Right renal pelvis (tissue), 4 donors: Measurements from ENCODE around the gene MIEN1. TPM values are rescaled to one million over a fixed set of nuclear protein-coding genes. Genes with fewer than 3 reads are reported as not detected.
"Not testable (repeated sequence)": the region's sequence is repeated elsewhere in the genome, so short reads cannot be mapped to it uniquely, and the experiment has no call there.

ENCODE experiments used
- DNase-seq, 4 donors: peaks; one replicate each; pipeline ENCODE4 v3.0.0-alpha.2; 2013; ENCODE audit warnings: low read depth in 4 of 4, low spot score in 3 of 4, missing footprints in 1 of 4
- polyA plus RNA-seq, 4 donors: library from polyadenylated mRNA; unstranded; fragments of 120-200 nt; gene quantifications; one replicate each; pipeline ENCODE4 v1.2.1, GENCODE V29; 2013; ENCODE audit not compliant: insufficient read length in 4 of 4

MIEN1 gene
- polyA plus RNA-seq, 4 donors = 36.4 to 41.1 (median 39.1) TPM

DNA sequence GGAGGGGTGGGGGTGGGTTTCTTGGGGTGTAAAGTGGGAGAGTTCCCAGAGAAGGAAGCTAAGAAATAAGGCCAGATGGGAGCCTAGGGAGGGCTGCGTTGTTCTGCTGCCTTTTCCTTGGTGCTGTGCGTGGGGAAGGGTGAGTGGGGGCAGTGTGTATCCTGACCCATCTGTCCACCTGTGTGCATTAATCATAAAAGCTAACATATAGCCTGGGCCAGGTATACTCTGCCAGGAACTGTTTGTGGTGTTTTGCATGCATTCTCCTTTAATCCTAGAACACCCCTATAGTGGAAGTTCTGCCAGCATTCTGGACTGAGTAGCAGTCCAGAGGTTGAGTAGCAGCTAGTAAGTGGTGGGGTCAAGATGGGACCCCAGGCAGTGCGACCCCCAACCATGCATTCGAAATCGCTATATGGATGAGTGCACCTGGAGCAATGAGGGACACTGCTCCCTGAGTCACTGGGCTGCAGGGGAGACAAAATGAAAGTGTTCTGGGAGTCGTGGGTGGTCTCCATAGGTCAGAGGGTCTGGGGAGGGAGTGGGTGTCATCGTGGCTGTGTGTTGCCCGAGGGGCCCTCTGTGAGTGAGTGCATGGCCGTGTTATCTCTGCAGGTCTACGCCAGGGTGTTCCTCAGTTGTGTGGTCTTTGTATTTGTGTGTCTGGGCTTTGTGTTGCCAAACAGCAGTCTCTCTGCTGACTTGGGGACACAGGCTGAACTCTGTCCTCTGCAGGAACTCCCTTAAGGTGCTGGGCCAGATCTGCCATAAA is 29.1 kb downstream of the MIEN1 start:
- no peak for DNase-seq

- DNase-seq = no peak
Measured at GRCh38 chr17:39700148-39700987, 30.0 kb downstream of the MIEN1 start.

DNA sequence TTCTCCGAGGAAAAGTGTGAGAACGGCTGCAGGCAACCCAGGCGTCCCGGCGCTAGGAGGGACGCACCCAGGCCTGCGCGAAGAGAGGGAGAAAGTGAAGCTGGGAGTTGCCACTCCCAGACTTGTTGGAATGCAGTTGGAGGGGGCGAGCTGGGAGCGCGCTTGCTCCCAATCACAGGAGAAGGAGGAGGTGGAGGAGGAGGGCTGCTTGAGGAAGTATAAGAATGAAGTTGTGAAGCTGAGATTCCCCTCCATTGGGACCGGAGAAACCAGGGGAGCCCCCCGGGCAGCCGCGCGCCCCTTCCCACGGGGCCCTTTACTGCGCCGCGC is 30.5 kb downstream of the MIEN1 start, which contains the start of gene ERBB2:
TSS of gene ERBB2 (plus strand) at position 247 of the 330 bp plus-strand sequence. CDS start 175 bp downstream, outside the sequence.
- DNase-seq = peak in 2 of 4 donors; percentile 79 to 81

GRCh38 chr17:39699157-39699817 is 31.0 kb downstream of the MIEN1 start:
- not testable (repeated sequence) for DNase-seq

DNA sequence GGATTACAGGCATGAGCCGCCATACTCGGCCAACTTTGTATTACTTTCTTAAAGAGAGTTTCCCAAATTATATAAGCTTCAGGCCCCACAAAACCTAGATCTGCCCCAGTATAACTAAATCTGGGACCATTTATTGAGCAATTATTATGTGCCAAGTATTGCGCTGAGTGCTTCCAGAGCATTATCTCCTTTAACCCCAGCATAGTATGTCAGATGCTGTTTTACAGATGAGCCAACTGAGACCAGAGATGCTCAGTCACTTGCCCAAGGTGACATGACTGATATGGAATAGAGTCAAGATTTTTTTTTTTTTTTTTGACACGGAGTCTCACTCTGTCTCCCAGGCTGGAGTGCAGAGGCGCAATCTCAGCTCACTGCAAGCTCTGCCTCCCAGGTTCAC is 32.4 kb downstream of the MIEN1 start:
- DNase-seq = no peak

DNA sequence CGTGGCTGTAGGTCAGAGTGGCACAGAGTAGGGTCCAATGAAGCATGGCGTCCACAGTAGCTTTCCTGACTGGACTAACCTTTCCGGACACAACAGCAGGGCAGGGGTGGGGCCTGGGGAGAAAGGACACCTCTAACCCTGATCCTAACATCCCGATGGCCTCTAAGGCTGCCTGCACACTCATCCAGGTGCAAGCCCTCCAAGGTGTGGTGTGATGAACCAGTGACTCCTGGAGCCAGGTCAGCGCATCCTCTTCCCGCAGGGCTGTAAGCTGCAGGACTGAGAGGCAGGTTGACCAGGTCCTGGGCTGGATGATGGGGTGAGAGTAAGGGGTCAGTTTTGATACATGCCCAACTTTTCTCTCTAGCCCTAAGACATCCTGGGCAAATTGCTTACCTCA is 33.6 kb downstream of the MIEN1 start:
- DNase-seq = no peak

DNA sequence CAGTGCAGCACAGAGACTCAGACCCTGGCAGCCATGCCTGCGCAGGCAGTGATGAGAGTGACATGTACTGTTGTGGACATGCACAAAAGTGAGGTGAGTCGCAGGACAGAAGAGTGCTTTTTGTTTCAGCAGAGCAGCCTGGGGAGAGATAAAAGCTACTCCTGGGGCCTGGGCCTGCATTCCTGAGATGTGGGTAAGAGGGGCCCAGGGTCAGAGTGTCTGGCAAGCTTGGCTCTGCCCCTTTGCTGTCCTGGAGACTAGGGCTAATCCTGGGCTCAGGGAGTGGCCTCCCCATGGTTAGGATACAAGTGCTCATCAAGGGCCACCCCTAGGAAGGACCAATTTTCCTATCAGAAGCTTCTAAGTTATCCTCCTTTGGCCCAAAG is 35.2 kb downstream of the MIEN1 start:
- DNase-seq = no peak

- DNase-seq = no peak
Measured at GRCh38 chr17:39694593-39694992, 35.7 kb downstream of the MIEN1 start.

- DNase-seq = no peak
Measured at GRCh38 chr17:39688945-39689344, 41.4 kb downstream of the MIEN1 start.

DNA sequence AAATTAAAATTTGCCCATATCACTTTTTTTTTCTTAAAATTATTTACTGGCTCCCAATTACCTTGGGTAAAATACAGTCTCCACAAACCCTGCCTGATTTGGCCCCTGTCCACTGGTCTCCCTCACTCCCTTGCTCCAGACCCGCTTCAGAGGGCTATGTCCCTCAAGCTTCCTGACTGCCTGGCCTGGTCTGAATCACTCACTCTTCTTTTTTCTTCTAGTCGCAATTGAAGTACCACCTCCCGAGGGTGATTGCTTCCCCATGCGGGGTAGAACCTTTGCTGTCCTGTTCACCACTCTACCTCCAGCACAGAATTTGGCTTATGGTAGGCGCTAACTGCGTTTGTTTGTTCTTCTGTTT is 41.9 kb downstream of the MIEN1 start:
- DNase-seq = no peak

DNA sequence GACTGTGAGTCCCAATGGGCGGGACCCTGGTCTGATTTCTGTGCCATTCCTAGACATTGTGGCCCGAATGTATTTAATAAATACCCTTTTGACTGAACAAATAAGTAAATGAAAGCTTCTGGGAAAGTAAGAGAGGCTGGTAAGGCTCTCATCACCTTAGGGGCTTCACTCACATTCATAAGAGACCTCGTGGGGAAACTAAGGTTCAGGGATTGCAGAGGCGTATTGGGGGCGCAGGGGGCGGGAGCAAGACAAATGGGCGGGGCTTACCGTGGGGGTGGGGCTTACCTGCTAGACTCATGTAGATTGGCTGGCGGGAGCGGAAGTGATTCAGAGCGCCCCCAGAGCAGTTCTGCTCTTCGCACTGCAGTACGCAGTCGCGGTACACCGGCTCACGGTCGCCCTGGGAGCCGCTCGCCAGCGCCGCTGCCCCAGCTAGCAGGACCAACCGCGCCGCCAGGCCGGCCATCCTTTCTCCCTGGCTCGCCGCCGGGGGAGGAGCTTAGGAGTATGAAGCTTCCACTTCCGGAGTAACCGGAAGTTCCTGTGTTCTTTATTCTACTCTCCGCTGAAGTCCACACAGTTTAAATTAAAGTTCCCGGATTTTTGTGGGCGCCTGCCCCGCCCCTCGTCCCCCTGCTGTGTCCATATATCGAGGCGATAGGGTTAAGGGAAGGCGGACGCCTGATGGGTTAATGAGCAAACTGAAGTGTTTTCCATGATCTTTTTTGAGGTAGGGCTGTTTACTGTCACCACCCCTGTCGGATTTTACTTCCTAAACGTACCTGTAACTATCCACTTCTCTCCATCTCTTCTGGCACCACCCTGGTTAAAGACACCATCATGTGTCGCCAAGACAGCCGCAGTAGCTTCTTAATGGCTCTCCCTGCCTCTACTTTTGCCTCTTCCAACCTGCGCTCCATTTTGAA is 42.5 kb downstream of the MIEN1 start, which contains the start of gene PGAP3:
TSS of gene PGAP3 (minus strand) at position 512 of the 929 bp plus-strand sequence. CDS start at position 469, 43 bp downstream.
- peak in 2 of 4 donors; percentile 84 to 86 for DNase-seq

GRCh38 chr17:39687101-39687545 is 43.2 kb downstream of the MIEN1 start:
- no peak for DNase-seq

DNA sequence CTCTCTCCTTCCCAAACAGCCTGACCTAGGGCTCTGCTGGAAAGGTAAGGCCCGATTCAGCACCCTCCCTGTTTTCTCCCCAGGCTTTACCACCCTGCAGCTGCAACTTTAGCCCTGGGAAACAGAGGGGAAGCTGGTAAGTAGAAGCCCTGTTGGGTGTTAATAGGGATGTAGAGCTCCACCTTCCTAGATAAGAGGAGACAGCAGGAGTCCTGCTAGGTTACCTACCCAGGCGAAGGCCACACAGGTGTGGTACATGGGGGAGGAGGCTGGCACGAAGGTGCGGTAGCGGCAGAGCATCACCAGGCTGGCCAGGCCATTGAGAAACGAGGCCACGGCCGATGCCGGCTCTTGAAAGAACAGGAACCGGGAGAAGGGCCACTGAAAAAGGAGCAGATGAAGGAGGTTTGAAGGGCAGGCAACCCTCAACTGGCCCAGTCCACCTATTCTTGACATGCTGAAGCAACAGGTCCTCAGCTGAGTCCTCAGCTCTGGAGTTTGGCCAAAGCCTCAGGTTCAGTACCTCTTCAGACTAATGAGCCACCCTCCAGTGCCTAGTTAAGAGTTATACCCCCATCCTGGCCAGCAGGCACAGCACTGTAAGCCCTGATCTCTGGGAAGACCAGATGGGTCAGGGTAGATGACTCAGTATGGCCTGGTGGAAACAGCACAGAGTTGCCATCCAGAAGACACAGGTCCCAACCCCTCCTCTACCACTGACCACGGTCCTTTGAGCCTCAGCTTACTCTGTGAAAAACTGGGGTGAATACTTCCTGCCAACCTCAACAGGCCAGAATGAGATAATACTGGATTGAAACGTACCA is 45.8 kb downstream of the MIEN1 start:
- DNase-seq = no peak

DNA sequence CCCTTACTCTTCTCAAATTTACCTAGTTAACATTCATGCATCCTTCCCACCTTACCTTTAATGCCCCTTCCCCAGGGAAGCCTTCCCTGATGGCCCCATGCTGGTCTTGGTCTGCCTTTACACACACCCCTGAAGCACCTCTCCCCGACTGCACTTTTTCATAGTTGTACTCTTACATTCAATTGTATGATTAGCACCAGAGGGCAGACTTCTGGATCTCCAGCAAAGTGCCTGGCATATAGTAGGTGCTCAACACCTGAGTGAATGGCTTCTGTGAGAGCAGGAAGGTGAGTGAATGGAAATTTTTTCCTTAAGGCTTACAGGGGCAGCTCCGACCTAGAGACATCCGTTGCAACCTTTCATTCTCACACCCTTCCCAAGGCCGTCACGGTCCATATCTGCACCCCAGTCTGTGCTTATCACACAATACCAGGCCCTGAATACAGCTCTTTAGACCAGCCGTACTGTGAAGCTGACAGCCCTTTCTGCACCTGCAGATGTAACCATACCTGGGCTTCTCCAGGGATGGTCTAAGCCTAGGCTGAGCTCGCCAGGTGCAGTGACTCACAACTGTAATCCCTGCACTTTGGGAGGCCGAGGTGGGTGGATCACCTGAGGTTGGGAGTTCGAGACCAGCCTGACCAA is 46.9 kb downstream of the MIEN1 start:
- no peak for DNase-seq

DNA sequence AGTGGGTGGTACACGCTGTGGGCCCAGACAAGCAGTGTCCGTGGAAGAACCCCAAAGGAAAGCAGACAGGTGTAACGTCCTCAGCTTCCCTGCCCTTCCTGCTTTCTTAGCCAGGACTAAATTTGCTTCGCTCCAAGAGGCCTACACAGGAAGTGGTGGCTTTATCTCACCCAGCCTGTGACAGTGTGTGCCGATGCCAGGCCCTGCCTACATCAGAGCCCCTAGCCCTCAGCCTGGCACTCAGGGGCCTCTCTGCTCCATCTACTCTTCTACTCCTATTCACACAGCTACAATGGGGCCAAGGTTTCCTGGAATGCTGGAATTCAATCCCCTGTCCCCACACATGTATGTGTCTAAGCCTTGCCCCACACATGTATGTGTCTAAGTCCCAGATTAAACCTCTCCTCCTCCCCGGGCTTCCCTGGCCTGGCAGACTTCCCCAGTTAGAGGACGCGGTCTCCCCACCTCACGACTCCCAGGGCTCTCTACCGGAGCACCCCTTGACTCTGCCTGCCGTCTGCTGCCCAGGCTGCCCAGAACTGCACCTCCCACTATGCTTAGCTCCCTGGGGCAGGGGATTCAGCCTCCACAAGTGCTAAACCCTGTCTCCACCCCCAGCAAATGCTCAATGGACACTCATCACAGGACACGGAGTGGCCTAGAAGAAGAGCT is 50.7 kb downstream of the MIEN1 start:
- DNase-seq = no peak
